AG04450 (cell line): ENCODE measurements around the gene GAREM2. TPM values are rescaled to one million over a fixed set of nuclear protein-coding genes. Genes with fewer than 3 reads are reported as not detected.

ENCODE experiments used
- CTCF ChIA-PET: fragments of 300-600, 350-600 bp; formaldehyde crosslinking; extraction: SDS; loops from one replicate; lab custom pipeline; 2022; ENCODE audit warnings: antibody characterized with exemption, inconsistent platforms; lab: Charles Lee
- POLR2A ChIA-PET: fragments of 350-600 bp; formaldehyde crosslinking; extraction: SDS; loops from one replicate; lab custom pipeline; 2021; ENCODE audit warnings: antibody characterized with exemption, inconsistent platforms; lab: Yijun Ruan, JAX
- DNase-seq: peaks from one replicate; pipeline ENCODE4 v3.0.0-alpha.2; 2011; ENCODE audit warnings: low read depth, low spot score
- H3K27ac ChIP-seq: one replicate; pipeline ENCODE4 v1.5.1; 2012; ENCODE audit warnings: low read depth, low read length, control low read depth
- H3K27me3 ChIP-seq: one replicate; pipeline ENCODE4 v1.6.0; 2012; ENCODE audit warnings: low read length; ENCODE audit not compliant: control insufficient read depth, insufficient read depth
- H3K4me3 ChIP-seq: 2 replicates; pipeline ENCODE4 v1.5.1; 2011; ENCODE audit warnings: mild to moderate bottlenecking, low read depth, low read length, control low read depth
- H3K9me3 ChIP-seq: 2 replicates; pipeline ENCODE4 v1.5.1; 2012; ENCODE audit warnings: low read length; ENCODE audit not compliant: control insufficient read depth, insufficient read depth
- CTCF ChIP-seq: IDR thresholded peaks from 2 replicates; pipeline ENCODE4 v1.5.1; 2011; ENCODE audit warnings: low read depth, low read length, control low read depth, inconsistent platforms
- polyA plus RNA-seq: library from polyadenylated mRNA; depleted of rRNA; stranded (reverse); fragments of >200 nt; gene quantifications from 2 replicates; pipeline ENCODE4 v1.2.3, GENCODE V29; 2011

Gene GAREM2
- polyA plus RNA-seq, 1 experiment: 2.8 TPM

- TF ChIP-seq CTCF: no peak
- H3K27ac ChIP-seq: no peak overlapping the region
- H3K9me3 ChIP-seq: no peaks in the 10 kb centered on the region
- H3K4me3 ChIP-seq: no peak overlapping the region
- no peaks in the 10 kb centered on the region for H3K27me3 ChIP-seq
- CTCF ChIA-PET: no interaction called here
- no peak for DNase-seq
- POLR2A ChIA-PET: no interaction called here
Observed at GRCh38 chr2:26212011-26212410, 39.1 kb downstream of the GAREM2 start.

- ChIA-PET CTCF (no interaction called here), POLR2A (no interaction called here)
- Histone ChIP-seq H3K4me3 (no peak overlapping the region), H3K9me3 (peaks cover 7% of the 10 kb centered on the region), H3K27me3 (no peaks in the 10 kb centered on the region), H3K27ac (no peak overlapping the region)
- TF ChIP-seq CTCF: no peak
- DNase-seq: no peak
Observed at GRCh38 chr2:26214759-26215158, 41.9 kb downstream of the GAREM2 start.

DNA sequence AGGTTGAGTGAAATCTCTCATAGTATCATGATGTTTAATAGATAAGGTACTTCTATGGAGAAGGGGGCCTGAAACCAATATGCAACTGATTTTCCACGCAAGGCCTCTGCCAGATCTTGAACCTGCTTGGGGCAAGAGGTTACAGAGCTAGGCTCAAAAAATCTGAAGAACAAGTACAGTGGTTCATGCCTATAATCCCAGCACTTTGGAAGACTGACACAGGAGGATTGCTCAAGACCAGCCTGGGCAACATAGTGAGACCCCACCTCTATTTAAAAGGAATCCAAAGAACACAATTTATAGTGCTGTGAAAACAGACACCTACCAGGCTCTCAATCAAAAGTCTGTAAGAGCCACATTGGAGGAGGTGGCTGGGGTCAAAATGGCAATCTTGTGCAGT lies 42.9 kb downstream of the GAREM2 start:
- no peak for DNase-seq
- H3K27me3 ChIP-seq: no peaks in the 10 kb centered on the region
- no peak overlapping the region for H3K4me3 ChIP-seq
- H3K9me3 ChIP-seq: peaks cover 7% of the 10 kb centered on the region
- TF ChIP-seq CTCF: no peak
- CTCF ChIA-PET: interaction anchor here (0.6 kb wide), 1 partner anchor 460 kb away, joined by 3 read pairs; no protein-coding TSS in a partner anchor
- POLR2A ChIA-PET: no interaction called here
- no peak overlapping the region for H3K27ac ChIP-seq

- DNase-seq: no peak
- Histone ChIP-seq H3K27ac (no peak overlapping the region), H3K4me3 (no peak overlapping the region), H3K27me3 (no peaks in the 10 kb centered on the region), H3K9me3 (peaks cover 7% of the 10 kb centered on the region)
- ChIA-PET POLR2A (no interaction called here), CTCF (no interaction called here)
- TF ChIP-seq CTCF: no peak
Observed at GRCh38 chr2:26216587-26216986, 43.7 kb downstream of the GAREM2 start.

DNA sequence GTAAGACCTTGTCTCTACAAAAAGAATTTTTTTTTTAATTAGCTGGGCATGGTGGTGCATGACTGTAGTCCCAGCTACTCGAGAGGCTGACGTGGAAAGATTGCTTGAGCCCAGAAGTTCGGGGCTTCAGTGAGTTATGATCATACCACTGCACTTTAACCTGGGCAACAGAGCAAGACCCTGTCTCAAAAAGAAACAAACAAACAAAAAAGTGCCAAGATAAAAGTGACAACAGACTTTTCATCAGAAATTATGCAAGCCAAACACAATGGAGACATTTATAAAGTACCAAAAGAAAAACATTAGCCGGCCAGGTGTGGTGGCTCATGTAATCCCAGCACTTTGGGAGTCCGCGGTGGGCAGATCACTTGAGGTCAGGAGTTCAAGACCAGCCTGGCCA lies 44.8 kb downstream of the GAREM2 start:
- ChIA-PET POLR2A (no interaction called here), CTCF (interaction anchor here (1.1 kb wide), 1 partner anchor 112 kb away, joined by 4 read pairs; no protein-coding TSS in a partner anchor)
- H3K27ac ChIP-seq: no peak overlapping the region
- TF ChIP-seq CTCF: no peak
- no peaks in the 10 kb centered on the region for H3K27me3 ChIP-seq
- H3K9me3 ChIP-seq: peaks cover 7% of the 10 kb centered on the region
- DNase-seq: no peak
- H3K4me3 ChIP-seq: no peak overlapping the region
